Measurements from ENCODE around the gene ARHGAP45. TPM values are rescaled to one million over a fixed set of nuclear protein-coding genes. Genes with fewer than 3 reads are reported as not detected.

The ARHGAP45 gene
- total and polyA plus RNA-seq, 2 experiments from 2014 or later = 24.7 to 71.8 TPM

GRCh38 chr19:1085676-1086442 is 18.9 kb downstream of the ARHGAP45 start:
- no peak overlapping the region for H3K4me3 Mint-ChIP-seq
- Histone ChIP-seq H3K36me3 (ENCODE audit: insufficient read depth) (no peaks in the 10 kb centered on the region; the same call in 1 of the 2 replicates), H2AFZ (no peak overlapping the region), H3F3A (replicated peaks; ENCODE audit: low read depth) (peaks cover 34% of the 10 kb centered on the region; the same call in 1 of the 2 replicates), H3K79me2 (replicated peaks; ENCODE audit: insufficient read depth) (no peaks in the 10 kb centered on the region), H3K4me2 (no peak overlapping the region), H3K27ac (ENCODE audit: low read depth) (peak overlapping the region; percentile 74), H3K27me3 (ENCODE audit: insufficient read depth) (no peaks in the 10 kb centered on the region), H3K4me3 (no peak overlapping the region), H4K20me1 (replicated peaks; ENCODE audit: insufficient read depth) (peaks cover 3% of the 10 kb centered on the region; the same call in 1 of the 2 replicates), H3K4me1 (ENCODE audit: insufficient read depth) (no peaks in the 10 kb centered on the region; the same call in 1 of the 2 replicates), H3K9me2 (ENCODE audit: insufficient read depth) (no peaks in the 10 kb centered on the region)
- no peak overlapping the region for H3K27ac Mint-ChIP-seq
- no peaks in the 10 kb centered on the region for H3K4me1 Mint-ChIP-seq
- ATAC-seq = no peak
- DNase-seq (ENCODE audit: low spot score) = no peak
- H3K27me3 Mint-ChIP-seq (ENCODE audit: insufficient read depth, low read depth, poor library complexity) = peaks cover 20% of the 10 kb centered on the region
- no peaks in the 10 kb centered on the region; the same call in 2 of the 3 replicates for H3K9me3 Mint-ChIP-seq
- TF ChIP-seq POLR2AphosphoS5 (IDR thresholded peaks at IDR 0.05; ENCODE audit: low read depth) (no peak; the same call in 1 of the 2 replicates), REST (IDR thresholded peaks at IDR 0.05; ENCODE audit: unreplicated experiment) (no peak), NANOG (IDR thresholded peaks at IDR 0.05; ENCODE audit: borderline replicate concordance) (no peak), ETS1 (IDR thresholded peaks at IDR 0.05) (no peak), JUNB (IDR thresholded peaks at IDR 0.05; ENCODE audit: unreplicated experiment) (no peak), EZH2phosphoT487 (IDR thresholded peaks at IDR 0.05; ENCODE audit: unreplicated experiment) (no peak), STAT1 (IDR thresholded peaks at IDR 0.05; ENCODE audit: unreplicated experiment) (no peak), ZNF114 (CRISPR knock-in tag; IDR thresholded peaks at IDR 0.05) (no peak), EZH2 (IDR thresholded peaks at IDR 0.05; ENCODE audit: low read depth, unreplicated experiment) (no peak), CREB1 (CRISPR knock-in tag; IDR thresholded peaks at IDR 0.05; ENCODE audit: low read depth) (no peak), ZNF331 (CRISPR knock-in tag; IDR thresholded peaks at IDR 0.05; ENCODE audit: low read depth) (no peak)
- TF ChIP-seq, protein P1, sequence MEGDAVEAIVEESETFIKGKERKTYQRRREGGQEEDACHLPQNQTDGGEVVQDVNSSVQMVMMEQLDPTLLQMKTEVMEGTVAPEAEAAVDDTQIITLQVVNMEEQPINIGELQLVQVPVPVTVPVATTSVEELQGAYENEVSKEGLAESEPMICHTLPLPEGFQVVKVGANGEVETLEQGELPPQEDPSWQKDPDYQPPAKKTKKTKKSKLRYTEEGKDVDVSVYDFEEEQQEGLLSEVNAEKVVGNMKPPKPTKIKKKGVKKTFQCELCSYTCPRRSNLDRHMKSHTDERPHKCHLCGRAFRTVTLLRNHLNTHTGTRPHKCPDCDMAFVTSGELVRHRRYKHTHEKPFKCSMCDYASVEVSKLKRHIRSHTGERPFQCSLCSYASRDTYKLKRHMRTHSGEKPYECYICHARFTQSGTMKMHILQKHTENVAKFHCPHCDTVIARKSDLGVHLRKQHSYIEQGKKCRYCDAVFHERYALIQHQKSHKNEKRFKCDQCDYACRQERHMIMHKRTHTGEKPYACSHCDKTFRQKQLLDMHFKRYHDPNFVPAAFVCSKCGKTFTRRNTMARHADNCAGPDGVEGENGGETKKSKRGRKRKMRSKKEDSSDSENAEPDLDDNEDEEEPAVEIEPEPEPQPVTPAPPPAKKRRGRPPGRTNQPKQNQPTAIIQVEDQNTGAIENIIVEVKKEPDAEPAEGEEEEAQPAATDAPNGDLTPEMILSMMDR (conservative IDR thresholded peaks at IDR 0.05; ENCODE audit: low read depth in 2 of 2) = no peak
- TF ChIP-seq, protein P2, sequence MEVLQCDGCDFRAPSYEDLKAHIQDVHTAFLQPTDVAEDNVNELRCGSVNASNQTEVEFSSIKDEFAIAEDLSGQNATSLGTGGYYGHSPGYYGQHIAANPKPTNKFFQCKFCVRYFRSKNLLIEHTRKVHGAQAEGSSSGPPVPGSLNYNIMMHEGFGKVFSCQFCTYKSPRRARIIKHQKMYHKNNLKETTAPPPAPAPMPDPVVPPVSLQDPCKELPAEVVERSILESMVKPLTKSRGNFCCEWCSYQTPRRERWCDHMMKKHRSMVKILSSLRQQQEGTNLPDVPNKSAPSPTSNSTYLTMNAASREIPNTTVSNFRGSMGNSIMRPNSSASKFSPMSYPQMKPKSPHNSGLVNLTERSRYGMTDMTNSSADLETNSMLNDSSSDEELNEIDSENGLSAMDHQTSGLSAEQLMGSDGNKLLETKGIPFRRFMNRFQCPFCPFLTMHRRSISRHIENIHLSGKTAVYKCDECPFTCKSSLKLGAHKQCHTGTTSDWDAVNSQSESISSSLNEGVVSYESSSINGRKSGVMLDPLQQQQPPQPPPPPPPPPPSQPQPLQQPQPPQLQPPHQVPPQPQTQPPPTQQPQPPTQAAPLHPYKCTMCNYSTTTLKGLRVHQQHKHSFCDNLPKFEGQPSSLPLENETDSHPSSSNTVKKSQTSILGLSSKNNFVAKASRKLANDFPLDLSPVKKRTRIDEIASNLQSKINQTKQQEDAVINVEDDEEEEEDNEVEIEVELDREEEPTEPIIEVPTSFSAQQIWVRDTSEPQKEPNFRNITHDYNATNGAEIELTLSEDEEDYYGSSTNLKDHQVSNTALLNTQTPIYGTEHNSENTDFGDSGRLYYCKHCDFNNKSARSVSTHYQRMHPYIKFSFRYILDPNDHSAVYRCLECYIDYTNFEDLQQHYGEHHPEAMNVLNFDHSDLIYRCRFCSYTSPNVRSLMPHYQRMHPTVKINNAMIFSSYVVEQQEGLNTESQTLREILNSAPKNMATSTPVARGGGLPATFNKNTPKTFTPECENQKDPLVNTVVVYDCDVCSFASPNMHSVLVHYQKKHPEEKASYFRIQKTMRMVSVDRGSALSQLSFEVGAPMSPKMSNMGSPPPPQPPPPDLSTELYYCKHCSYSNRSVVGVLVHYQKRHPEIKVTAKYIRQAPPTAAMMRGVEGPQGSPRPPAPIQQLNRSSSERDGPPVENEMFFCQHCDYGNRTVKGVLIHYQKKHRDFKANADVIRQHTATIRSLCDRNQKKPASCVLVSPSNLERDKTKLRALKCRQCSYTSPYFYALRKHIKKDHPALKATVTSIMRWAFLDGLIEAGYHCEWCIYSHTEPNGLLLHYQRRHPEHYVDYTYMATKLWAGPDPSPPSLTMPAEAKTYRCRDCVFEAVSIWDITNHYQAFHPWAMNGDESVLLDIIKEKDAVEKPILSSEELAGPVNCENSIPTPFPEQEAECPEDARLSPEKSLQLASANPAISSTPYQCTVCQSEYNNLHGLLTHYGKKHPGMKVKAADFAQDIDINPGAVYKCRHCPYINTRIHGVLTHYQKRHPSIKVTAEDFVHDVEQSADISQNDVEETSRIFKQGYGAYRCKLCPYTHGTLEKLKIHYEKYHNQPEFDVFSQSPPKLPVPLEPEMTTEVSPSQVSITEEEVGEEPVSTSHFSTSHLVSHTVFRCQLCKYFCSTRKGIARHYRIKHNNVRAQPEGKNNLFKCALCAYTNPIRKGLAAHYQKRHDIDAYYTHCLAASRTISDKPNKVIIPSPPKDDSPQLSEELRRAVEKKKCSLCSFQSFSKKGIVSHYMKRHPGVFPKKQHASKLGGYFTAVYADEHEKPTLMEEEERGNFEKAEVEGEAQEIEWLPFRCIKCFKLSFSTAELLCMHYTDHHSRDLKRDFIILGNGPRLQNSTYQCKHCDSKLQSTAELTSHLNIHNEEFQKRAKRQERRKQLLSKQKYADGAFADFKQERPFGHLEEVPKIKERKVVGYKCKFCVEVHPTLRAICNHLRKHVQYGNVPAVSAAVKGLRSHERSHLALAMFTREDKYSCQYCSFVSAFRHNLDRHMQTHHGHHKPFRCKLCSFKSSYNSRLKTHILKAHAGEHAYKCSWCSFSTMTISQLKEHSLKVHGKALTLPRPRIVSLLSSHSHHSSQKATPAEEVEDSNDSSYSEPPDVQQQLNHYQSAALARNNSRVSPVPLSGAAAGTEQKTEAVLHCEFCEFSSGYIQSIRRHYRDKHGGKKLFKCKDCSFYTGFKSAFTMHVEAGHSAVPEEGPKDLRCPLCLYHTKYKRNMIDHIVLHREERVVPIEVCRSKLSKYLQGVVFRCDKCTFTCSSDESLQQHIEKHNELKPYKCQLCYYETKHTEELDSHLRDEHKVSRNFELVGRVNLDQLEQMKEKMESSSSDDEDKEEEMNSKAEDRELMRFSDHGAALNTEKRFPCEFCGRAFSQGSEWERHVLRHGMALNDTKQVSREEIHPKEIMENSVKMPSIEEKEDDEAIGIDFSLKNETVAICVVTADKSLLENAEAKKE (CRISPR knock-in tag; IDR thresholded peaks at IDR 0.05) = no peak
- H3K36me3 Mint-ChIP-seq (ENCODE audit: low read depth) = peaks cover 49% of the 10 kb centered on the region
